ENCODE measurements around the gene CHST15. TPM values are rescaled to one million over a fixed set of nuclear protein-coding genes. Genes with fewer than 3 reads are reported as not detected.
"Not testable (repeated sequence)": the region's sequence is repeated elsewhere in the genome, so short reads cannot be mapped to it uniquely, and the experiment has no call there.

CHST15 gene
- total RNA-seq, 2 donors from 2014 or later: 7.5 to 14.9 TPM

GRCh38 chr10:124036746-124037145 is 56.7 kb downstream of the CHST15 start:
- H3K27me3 Mint-ChIP-seq (ENCODE audit: insufficient read depth): no peaks in the 10 kb centered on the region
- peaks cover 10% of the 10 kb centered on the region for H3K4me1 Mint-ChIP-seq
- no peaks in the 10 kb centered on the region for H3K9me3 Mint-ChIP-seq
- H3K36me3 Mint-ChIP-seq (ENCODE audit: low read depth): peaks cover 18% of the 10 kb centered on the region
- Histone ChIP-seq H3K27ac (ENCODE audit: low read depth, low read length) (no peak overlapping the region), H3K9ac (ENCODE audit: extremely low read depth, low read length, poor library complexity, severe bottlenecking) (no peak overlapping the region), H3K4me1 (ENCODE audit: control insufficient read depth, insufficient read depth, low read length) (no peaks in the 10 kb centered on the region), H3K4me3 (ENCODE audit: low read length) (no peak overlapping the region), H3K9me3 (ENCODE audit: control insufficient read depth, low read length) (no peaks in the 10 kb centered on the region), H3K36me3 (ENCODE audit: control insufficient read depth, insufficient read depth, low read length) (peaks cover 5% of the 10 kb centered on the region), H3K27me3 (ENCODE audit: control insufficient read depth, insufficient read depth, low read length, poor library complexity, severe bottlenecking) (no peaks in the 10 kb centered on the region)
- WGBS, 2 experiments (ENCODE audit: insufficient coverage in 1 of 2, insufficient read length in 1 of 2): 92 to 98% methylated on average over 8 of the region's 8 CpGs
- no peak overlapping the region for H3K4me3 Mint-ChIP-seq
- TF ChIP-seq, protein P1, sequence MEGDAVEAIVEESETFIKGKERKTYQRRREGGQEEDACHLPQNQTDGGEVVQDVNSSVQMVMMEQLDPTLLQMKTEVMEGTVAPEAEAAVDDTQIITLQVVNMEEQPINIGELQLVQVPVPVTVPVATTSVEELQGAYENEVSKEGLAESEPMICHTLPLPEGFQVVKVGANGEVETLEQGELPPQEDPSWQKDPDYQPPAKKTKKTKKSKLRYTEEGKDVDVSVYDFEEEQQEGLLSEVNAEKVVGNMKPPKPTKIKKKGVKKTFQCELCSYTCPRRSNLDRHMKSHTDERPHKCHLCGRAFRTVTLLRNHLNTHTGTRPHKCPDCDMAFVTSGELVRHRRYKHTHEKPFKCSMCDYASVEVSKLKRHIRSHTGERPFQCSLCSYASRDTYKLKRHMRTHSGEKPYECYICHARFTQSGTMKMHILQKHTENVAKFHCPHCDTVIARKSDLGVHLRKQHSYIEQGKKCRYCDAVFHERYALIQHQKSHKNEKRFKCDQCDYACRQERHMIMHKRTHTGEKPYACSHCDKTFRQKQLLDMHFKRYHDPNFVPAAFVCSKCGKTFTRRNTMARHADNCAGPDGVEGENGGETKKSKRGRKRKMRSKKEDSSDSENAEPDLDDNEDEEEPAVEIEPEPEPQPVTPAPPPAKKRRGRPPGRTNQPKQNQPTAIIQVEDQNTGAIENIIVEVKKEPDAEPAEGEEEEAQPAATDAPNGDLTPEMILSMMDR (conservative IDR thresholded peaks at IDR 0.05): no peak
- no peak overlapping the region for H3K27ac Mint-ChIP-seq
- DNase-seq: no peak

GRCh38 chr10:124035928-124036558 is 57.4 kb downstream of the CHST15 start:
- DNase-seq: no peak
- H3K4me1 ChIP-seq (ENCODE audit: control insufficient read depth, insufficient read depth, low read length): no peaks in the 10 kb centered on the region
- peaks cover 3% of the 10 kb centered on the region for H3K36me3 ChIP-seq (ENCODE audit: control insufficient read depth, insufficient read depth, low read length)
- 79 to 87% methylated on average over 16 to 21 of the region's 21 CpGs for WGBS, 2 experiments (ENCODE audit: insufficient coverage in 1 of 2, insufficient read length in 1 of 2)
- no peak overlapping the region for H3K9ac ChIP-seq (ENCODE audit: extremely low read depth, low read length, poor library complexity, severe bottlenecking)
- H3K4me3 Mint-ChIP-seq: no peak overlapping the region
- peaks cover 10% of the 10 kb centered on the region for H3K4me1 Mint-ChIP-seq
- no peaks in the 10 kb centered on the region for H3K27me3 ChIP-seq (ENCODE audit: control insufficient read depth, insufficient read depth, low read length, poor library complexity, severe bottlenecking)
- TF ChIP-seq, protein P1 (conservative IDR thresholded peaks at IDR 0.05): no peak
- no peak overlapping the region for H3K4me3 ChIP-seq (ENCODE audit: low read length)
- peak overlapping the region; percentile 9 for H3K27ac Mint-ChIP-seq
- peaks cover 18% of the 10 kb centered on the region for H3K36me3 Mint-ChIP-seq (ENCODE audit: low read depth)
- no peaks in the 10 kb centered on the region for H3K9me3 Mint-ChIP-seq
- no peak overlapping the region for H3K27ac ChIP-seq (ENCODE audit: low read depth, low read length)
- no peaks in the 10 kb centered on the region for H3K27me3 Mint-ChIP-seq (ENCODE audit: insufficient read depth)
- no peaks in the 10 kb centered on the region for H3K9me3 ChIP-seq (ENCODE audit: control insufficient read depth, low read length)

DNA sequence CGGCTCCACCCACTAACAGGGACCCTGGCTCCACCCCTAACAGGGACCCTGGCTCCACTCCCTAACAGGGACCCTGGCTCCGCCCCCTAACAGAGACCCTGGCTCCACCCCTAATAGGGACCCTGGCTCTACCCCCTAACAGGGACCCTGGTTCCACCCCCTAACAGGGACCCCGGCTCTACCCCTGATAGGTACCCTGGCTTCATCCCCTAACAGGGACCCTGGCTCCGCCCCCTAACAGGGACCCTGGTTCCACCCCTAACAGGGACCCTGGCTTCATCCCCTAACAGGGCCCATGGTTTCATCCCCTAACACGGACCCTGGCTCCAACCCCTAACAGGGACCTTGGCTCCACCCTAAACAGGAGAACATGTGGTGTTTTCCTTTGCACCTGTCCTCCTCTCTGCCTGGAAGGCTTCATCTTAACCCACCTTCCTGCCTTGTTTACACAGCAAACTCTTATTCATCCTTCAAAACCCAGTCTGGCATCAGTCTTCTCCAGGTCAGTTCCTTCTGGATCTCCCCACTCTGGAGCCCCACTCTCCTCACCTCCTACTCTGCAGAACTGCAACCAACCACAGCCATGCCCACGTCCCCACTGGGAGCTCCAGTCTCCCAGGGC is 58.0 kb downstream of the CHST15 start:
- H3K9me3 ChIP-seq (ENCODE audit: control insufficient read depth, low read length): no peaks in the 10 kb centered on the region
- peak overlapping the region; percentile 9 for H3K27ac Mint-ChIP-seq

DNA sequence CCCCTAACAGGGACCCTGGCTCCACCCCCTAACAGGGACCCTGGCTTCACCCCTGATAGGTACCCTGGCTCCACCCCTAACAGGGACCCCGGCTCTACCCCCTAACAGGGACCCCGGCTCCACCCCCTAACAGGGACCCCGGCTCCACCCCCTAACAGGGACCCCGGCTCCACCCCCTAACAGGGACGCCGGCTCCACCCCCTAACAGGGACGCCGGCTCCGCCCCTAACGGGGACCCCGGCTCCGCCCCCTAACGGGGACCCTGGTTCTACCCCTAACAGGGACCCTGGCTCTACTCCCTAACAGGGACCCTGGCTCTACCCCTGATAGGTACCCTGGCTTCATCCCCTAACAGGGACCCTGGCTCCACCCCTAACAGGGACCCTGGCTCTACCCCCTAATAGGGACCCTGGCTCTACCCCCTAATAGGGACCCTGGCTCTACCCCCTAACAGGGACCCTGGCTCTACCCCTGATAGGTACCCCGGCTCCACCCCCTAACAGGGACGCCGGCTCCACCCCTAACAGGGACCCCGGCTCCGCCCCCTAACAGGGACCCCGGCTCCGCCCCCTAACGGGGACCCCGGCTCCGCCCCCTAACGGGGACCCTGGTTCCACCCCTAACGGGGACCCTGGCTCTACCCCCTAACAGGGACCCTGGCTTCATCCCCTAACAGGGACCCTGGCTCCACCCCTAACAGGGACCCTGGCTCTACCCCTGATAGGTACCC is 58.7 kb downstream of the CHST15 start:
- not testable (repeated sequence) for H3K27me3 Mint-ChIP-seq (ENCODE audit: insufficient read depth); H3K4me3 Mint-ChIP-seq; H3K9ac ChIP-seq (ENCODE audit: extremely low read depth, low read length, poor library complexity, severe bottlenecking); H3K36me3 ChIP-seq (ENCODE audit: control insufficient read depth, insufficient read depth, low read length); H3K27ac Mint-ChIP-seq; H3K9me3 ChIP-seq (ENCODE audit: control insufficient read depth, low read length); H3K4me1 ChIP-seq (ENCODE audit: control insufficient read depth, insufficient read depth, low read length); H3K4me3 ChIP-seq (ENCODE audit: low read length); H3K27me3 ChIP-seq (ENCODE audit: control insufficient read depth, insufficient read depth, low read length, poor library complexity, severe bottlenecking); H3K9me3 Mint-ChIP-seq; H3K27ac ChIP-seq (ENCODE audit: low read depth, low read length); DNase-seq
- 95% methylated on average over 4 to 20 of the region's 25 CpGs for WGBS, 2 experiments (ENCODE audit: insufficient coverage in 1 of 2, insufficient read length in 1 of 2)
- peaks cover 18% of the 10 kb centered on the region for H3K36me3 Mint-ChIP-seq (ENCODE audit: low read depth)
- peaks cover 10% of the 10 kb centered on the region for H3K4me1 Mint-ChIP-seq

More for the DNA sequence above, 58.0 kb downstream of the CHST15 start:
- Mint-ChIP-seq H3K27me3 (ENCODE audit: insufficient read depth) (no peaks in the 10 kb centered on the region), H3K9me3 (no peaks in the 10 kb centered on the region), H3K36me3 (ENCODE audit: low read depth) (peaks cover 18% of the 10 kb centered on the region), H3K4me1 (peaks cover 10% of the 10 kb centered on the region), H3K4me3 (no peak overlapping the region)
- 87 to 94% methylated on average over 3 to 6 of the region's 6 CpGs for WGBS, 2 experiments (ENCODE audit: insufficient coverage in 1 of 2, insufficient read length in 1 of 2)
- no peaks in the 10 kb centered on the region for H3K4me1 ChIP-seq (ENCODE audit: control insufficient read depth, insufficient read depth, low read length)
- no peak for DNase-seq
- H3K4me3 ChIP-seq (ENCODE audit: low read length): no peak overlapping the region
- TF ChIP-seq, protein P1 (conservative IDR thresholded peaks at IDR 0.05): no peak
- H3K27me3 ChIP-seq (ENCODE audit: control insufficient read depth, insufficient read depth, low read length, poor library complexity, severe bottlenecking): no peaks in the 10 kb centered on the region
- no peak overlapping the region for H3K9ac ChIP-seq (ENCODE audit: extremely low read depth, low read length, poor library complexity, severe bottlenecking)
- no peak overlapping the region for H3K27ac ChIP-seq (ENCODE audit: low read depth, low read length)
- peaks cover 8% of the 10 kb centered on the region for H3K36me3 ChIP-seq (ENCODE audit: control insufficient read depth, insufficient read depth, low read length)
